Astrocyte of the spinal cord (primary cell): ENCODE results near the gene PCAT7.
A peak's percentile ranks its signal among the peaks of the same experiment; 100 is the strongest.

ENCODE experiments used
- DNase-seq: peaks from one replicate; pipeline ENCODE4 v3.0.0; 2011; ENCODE audit warnings: low read depth, low spot score
- H3K4me3 ChIP-seq: 2 replicates; pipeline ENCODE4 v1.5.1; 2011; ENCODE audit warnings: low read depth, mild to moderate bottlenecking, low read length, moderate library complexity
- in situ Hi-C: cut with HindIII; loops from 2 replicates; pipeline ENCODE4 v1.10.0; 2017; ENCODE audit warnings: low sequenced_read_pairs
- TF ChIP-seq, protein P1 (sequence below): IDR thresholded peaks from 2 replicates; pipeline ENCODE4 v1.5.1; 2012; ENCODE audit warnings: low read depth, mild to moderate bottlenecking, low read length, inconsistent platforms

The PCAT7 gene

DNA sequence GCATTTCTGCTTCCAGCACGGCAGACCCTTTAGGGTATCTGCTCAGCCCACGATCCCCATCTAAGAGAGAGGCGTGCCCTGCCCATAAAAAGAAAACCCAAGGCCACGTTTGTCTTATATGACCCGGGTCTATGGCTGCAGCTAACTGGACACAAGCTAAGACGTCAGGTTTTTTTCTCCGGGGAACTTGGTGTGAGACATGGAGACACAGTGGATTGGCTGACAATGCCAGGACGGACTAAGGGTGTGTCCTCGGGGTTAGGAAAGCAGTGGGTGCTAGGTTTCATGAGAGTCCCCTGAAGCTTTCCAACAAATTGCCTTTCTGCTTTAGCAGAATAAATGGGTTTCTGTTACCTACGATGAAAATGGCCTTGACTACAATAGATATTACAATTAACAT, 45.8 kb downstream of the PCAT7 start:
- in situ Hi-C loops = no loop called here
- no peak for DNase-seq
- no peak overlapping the region for H3K4me3 ChIP-seq
- TF ChIP-seq, protein P1, sequence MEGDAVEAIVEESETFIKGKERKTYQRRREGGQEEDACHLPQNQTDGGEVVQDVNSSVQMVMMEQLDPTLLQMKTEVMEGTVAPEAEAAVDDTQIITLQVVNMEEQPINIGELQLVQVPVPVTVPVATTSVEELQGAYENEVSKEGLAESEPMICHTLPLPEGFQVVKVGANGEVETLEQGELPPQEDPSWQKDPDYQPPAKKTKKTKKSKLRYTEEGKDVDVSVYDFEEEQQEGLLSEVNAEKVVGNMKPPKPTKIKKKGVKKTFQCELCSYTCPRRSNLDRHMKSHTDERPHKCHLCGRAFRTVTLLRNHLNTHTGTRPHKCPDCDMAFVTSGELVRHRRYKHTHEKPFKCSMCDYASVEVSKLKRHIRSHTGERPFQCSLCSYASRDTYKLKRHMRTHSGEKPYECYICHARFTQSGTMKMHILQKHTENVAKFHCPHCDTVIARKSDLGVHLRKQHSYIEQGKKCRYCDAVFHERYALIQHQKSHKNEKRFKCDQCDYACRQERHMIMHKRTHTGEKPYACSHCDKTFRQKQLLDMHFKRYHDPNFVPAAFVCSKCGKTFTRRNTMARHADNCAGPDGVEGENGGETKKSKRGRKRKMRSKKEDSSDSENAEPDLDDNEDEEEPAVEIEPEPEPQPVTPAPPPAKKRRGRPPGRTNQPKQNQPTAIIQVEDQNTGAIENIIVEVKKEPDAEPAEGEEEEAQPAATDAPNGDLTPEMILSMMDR = no peak

DNA sequence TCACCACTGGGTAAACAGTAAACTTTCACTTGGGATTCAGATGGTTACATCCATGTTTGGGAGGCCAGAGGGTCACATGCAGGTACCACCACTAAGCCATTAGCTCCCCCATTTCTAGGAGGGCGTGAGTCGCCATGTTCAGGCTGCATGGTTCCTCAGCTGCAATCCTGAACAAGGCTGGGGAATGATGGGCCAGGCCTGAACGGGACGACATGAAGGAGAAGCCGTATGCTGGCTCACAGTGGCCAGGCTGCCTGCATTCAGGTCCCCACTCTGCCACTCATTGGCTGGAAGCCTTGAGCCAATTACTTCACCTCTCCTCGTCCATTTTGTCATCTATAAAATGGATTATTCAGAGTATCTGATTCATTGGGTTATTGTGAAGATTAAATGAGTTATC, 47.8 kb downstream of the PCAT7 start:
- TF ChIP-seq, protein P1 = no peak
- in situ Hi-C loops = no loop called here
- no peak for DNase-seq
- no peak overlapping the region for H3K4me3 ChIP-seq

DNA sequence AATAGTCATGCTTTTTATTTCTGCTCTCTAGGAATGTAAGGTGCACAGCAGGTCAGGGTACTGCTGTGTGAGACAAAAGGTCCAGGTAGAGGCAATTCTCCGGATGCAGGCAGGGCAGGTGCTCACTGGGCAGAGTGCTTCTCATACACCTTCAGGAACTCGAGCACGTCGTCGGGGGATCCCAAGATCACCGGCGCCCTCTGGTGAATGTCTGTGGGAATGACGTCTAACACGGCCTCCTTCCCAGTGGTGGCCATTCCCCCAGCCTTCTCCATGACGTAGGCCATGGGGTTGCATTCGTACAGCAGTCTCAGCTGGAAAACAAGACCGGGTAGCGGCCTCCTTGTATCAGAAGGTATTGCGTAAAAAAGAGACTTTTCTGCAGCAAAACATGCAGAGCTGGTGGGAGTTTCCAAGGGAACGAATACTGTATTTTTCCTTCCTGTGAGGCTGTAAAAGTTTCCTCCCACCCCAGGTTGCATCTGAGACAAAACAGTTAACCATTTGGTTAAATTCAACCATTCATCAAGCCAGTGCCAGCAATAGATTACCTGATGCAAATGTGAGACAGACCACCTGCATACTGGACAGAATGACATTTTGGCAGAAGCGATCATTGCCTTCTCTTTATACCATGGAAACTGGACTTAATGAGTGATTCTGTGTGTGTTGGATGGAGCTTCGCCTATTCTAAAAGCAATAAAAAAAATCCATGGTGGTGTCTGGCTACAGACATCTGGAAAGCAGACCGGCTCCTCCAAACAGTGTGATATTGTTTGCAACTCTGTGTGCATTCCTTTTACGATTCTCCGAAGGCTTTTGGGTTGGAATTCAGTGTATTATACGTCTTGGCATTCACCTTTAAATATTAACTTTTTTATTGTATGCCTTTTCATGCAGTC, 48.6 kb downstream of the PCAT7 start:
- in situ Hi-C loops = no loop called here
- DNase-seq = peak; percentile 47
- H3K4me3 ChIP-seq = no peak overlapping the region
- TF ChIP-seq, protein P1 = peak; percentile 73

DNA sequence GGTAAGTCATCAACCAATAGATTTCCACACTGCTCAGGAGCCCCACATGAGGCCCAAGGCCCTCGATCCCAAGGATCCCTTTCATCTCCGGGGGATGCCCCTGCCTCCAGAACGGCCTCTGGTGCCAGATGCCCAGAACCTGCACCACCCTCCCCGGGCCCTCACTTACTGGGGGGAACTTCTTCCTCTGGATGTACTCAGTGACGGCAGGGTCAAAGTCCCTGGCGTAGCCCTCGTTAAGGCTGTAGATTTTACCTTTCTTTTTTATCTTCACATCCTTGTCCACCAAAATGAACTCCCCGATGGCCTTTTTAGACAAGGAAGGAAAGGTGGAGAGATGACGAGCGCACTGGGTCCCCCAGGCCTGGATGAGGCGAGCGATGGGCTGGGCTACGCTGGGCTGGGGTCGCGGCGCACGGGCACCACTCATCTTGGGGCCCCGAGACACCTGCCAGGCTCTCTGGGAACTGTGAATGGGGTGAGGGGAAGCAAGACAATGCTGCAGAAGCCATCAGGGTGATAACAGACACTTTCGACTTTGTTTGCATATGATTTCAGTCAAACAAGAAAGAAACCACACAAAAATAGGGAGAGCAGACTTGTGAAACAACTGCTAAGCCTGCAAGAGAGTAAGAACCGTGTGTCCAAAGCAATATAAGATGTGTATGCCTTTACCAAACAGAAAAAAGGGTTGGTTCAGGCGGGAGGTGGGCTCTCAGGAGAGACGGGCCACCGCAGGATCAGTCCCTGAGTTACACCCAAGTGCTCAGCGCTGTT, 52.0 kb downstream of the PCAT7 start:
- in situ Hi-C loops = no loop called here
- TF ChIP-seq, protein P1 = no peak
- DNase-seq = no peak
- H3K4me3 ChIP-seq = no peak overlapping the region

DNA sequence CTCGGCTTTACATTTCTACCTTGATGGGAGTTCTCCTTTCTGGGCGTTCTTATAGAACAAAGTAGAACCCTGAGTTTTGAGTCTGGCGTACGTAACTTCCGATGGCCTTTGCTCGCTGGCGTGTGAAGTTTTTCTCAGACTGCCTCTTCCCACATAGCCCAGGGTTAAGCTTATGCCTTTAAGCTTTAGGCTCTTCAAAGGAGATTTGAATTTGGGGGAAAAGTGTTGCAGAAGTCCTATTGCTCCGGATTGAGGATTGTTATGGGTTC, 52.5 kb downstream of the PCAT7 start:
- no peak overlapping the region for H3K4me3 ChIP-seq
- no peak for DNase-seq
- TF ChIP-seq, protein P1 = no peak
- in situ Hi-C loops = no loop called here

DNA sequence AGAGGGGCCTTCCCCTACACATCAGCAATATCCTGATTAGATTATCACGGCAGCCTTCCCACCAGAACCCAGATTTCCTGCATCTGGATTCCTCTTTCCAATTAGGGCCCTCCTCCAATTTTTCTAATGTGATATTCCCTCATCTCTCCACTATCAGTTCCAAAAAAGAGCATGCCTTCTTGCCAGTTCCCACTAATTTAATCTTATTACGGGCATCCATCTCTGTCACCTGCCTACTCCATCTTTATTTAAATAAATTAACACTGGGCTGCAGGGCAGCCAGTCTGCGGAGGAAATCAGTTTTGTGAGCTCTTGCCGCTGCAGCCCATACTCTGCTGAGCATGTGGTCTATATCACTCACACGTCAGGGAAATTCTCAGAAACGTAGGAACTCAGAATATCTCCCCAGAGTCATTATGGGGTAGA, 55.3 kb downstream of the PCAT7 start:
- in situ Hi-C loops = no loop called here
- H3K4me3 ChIP-seq = no peak overlapping the region
- DNase-seq = no peak
- TF ChIP-seq, protein P1 = no peak
